Measurements from ENCODE around the gene MRPL39.

MRPL39 gene

DNA sequence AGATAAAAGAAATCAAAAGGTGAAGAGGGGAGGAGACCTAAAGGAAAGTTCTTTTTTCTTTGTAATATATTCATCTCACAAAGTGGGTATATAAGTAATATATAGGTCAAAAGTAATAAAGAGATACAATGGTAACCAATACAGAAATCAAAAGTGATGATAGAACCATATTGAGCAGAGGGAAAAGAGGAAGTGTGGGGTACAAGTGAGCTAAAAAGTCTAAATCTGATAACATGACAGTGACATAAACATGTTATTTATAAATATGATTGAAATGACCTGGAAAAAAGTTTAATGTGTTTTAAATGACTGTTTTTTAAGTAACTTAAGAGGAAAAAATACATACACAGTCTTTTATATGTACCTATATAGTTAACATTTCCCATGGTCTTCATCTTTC, 70.5 kb downstream of the MRPL39 start:
- TF ChIP-seq CTCF (IDR thresholded peaks at IDR 0.05), result no peak
- no peak overlapping the region for H3K27ac Mint-ChIP-seq
- DNase-seq, result no peak
- H3K36me3 Mint-ChIP-seq (ENCODE audit: low read depth), result peaks cover 29% of the 10 kb centered on the region
- peaks cover 30% of the 10 kb centered on the region for H3K9me3 Mint-ChIP-seq
- peaks cover 1% of the 10 kb centered on the region for H3K27me3 Mint-ChIP-seq (ENCODE audit: low read depth, poor library complexity)
- H3K4me1 Mint-ChIP-seq, result peaks cover 11% of the 10 kb centered on the region
- H3K4me3 Mint-ChIP-seq, result no peak overlapping the region

DNA sequence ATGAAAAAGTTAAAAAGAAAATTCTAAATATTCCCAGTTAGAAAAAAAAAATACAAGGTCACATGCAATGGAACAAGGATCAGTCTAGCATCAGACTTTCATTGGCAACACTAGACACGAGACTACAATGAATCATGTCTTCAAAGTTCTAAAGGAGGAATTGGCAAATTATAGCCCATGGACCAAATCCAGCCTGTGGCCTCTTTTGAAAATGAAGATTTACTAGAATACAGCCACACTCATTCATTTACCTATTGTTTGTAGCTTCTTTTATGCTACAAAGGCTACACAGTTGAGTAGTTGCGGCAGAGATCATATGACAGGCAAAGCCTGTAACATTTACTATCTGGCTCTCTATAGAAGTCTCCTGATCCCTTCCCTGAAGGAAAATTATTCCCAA, 71.4 kb downstream of the MRPL39 start:
- Mint-ChIP-seq H3K4me3 (no peak overlapping the region), H3K27ac (no peak overlapping the region), H3K4me1 (peaks cover 14% of the 10 kb centered on the region), H3K36me3 (ENCODE audit: low read depth) (peaks cover 35% of the 10 kb centered on the region), H3K9me3 (peaks cover 38% of the 10 kb centered on the region), H3K27me3 (ENCODE audit: low read depth, poor library complexity) (peaks cover 3% of the 10 kb centered on the region)
- no peak for TF ChIP-seq CTCF (IDR thresholded peaks at IDR 0.05)
- DNase-seq, result no peak

Measured in nephron progenitor cell (in vitro differentiated cells).